Measurements from ENCODE around the gene MAP3K10. TPM values are rescaled to one million over a fixed set of nuclear protein-coding genes. Genes with fewer than 3 reads are reported as not detected.
A peak's percentile ranks its signal among the peaks of the same experiment; 100 is the strongest.
"Not testable (repeated sequence)": the region's sequence is repeated elsewhere in the genome, so short reads cannot be mapped to it uniquely, and the experiment has no call there.

The MAP3K10 gene
- total RNA-seq, 3 donors from 2014 or later, result 15.8 to 18.8 (median 16.4) TPM

GRCh38 chr19:40217027-40217810, 26.0 kb downstream of the MAP3K10 start:
- DNase-seq (no peak), ATAC-seq (no peak)
- H3K4me3 Mint-ChIP-seq, result no peak overlapping the region
- peaks cover 43% of the 10 kb centered on the region for H3K27me3 Mint-ChIP-seq (ENCODE audit: low read depth)
- H3K9me3 Mint-ChIP-seq, result peaks cover 4% of the 10 kb centered on the region
- H3K4me1 Mint-ChIP-seq (ENCODE audit: low read depth), result peaks cover 11% of the 10 kb centered on the region
- H3K36me3 Mint-ChIP-seq (ENCODE audit: insufficient read depth), result no peaks in the 10 kb centered on the region

GRCh38 chr19:40217934-40218890, 27.0 kb downstream of the MAP3K10 start, which contains the start of gene TTC9B:
TTC9B (minus strand) TSS chr19:40218384; CDS start chr19:40218381, 3 bp downstream.
- DNase-seq, result no peak
- H3K36me3 Mint-ChIP-seq (ENCODE audit: insufficient read depth), result no peaks in the 10 kb centered on the region
- ATAC-seq, result peak; percentile 60 to 61
- peaks cover 43% of the 10 kb centered on the region for H3K27me3 Mint-ChIP-seq (ENCODE audit: low read depth)
- no peak within 1 kb of the TSS for H3K4me3 Mint-ChIP-seq
- peaks cover 11% of the 10 kb centered on the region for H3K4me1 Mint-ChIP-seq (ENCODE audit: low read depth)
- H3K9me3 Mint-ChIP-seq, result peaks cover 4% of the 10 kb centered on the region

DNA sequence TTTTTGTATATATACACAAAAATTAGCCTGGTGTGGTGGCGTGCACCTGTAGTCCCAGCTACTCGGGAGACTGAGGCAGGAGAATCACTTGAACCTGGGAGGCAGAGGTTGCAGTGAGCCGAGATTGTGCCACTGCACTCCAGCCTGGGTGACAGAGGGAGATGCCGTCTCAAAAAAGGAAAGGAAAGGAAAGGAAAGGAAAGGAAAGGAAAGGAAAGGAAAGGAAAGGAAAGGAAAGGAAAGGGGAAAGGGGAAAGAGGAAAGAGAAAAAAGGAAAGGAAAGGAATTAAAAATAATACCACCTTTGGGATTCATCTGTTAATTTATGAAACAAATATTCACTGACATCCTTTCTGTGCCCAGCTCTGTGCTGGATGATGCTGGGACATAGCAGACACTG, 27.8 kb downstream of the MAP3K10 start:
- H3K36me3 Mint-ChIP-seq (ENCODE audit: insufficient read depth); H3K4me3 Mint-ChIP-seq; DNase-seq; ATAC-seq; H3K9me3 Mint-ChIP-seq: not testable (repeated sequence)
- H3K27me3 Mint-ChIP-seq (ENCODE audit: low read depth), result peaks cover 45% of the 10 kb centered on the region
- peaks cover 12% of the 10 kb centered on the region for H3K4me1 Mint-ChIP-seq (ENCODE audit: low read depth)

DNA sequence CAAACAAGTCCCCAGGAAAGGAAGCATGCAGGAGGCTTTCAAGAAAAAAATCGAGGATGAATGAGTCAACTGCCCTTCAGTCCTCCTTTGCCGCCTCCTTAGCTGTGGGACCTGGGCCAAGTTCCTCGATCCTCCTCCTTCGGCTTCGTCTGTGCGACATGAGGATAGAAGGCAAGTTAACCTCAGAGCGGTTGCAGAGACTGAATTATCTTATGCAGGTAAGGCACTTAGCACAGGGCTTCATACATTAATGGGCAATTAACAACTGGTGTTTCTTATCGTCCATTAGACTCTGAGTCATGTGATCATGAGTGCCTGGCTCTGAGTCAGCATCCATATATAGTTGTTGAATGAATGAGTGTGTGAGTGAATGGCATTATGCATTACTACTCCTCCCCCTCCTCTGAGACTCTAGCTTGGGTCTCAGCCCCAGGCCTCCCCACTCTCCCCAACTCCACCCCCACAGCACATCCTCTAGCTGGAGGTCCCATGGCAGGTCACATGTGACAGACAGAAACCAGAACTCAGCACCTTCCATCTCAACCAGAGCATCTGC, 28.6 kb downstream of the MAP3K10 start:
- H3K36me3 Mint-ChIP-seq (ENCODE audit: insufficient read depth), result no peaks in the 10 kb centered on the region
- peaks cover 53% of the 10 kb centered on the region for H3K27me3 Mint-ChIP-seq (ENCODE audit: low read depth)
- peaks cover 12% of the 10 kb centered on the region for H3K4me1 Mint-ChIP-seq (ENCODE audit: low read depth)
- H3K4me3 Mint-ChIP-seq, result no peak overlapping the region
- DNase-seq (no peak), ATAC-seq (peak; percentile 49 to 53)
- H3K9me3 Mint-ChIP-seq, result peaks cover 4% of the 10 kb centered on the region

DNA sequence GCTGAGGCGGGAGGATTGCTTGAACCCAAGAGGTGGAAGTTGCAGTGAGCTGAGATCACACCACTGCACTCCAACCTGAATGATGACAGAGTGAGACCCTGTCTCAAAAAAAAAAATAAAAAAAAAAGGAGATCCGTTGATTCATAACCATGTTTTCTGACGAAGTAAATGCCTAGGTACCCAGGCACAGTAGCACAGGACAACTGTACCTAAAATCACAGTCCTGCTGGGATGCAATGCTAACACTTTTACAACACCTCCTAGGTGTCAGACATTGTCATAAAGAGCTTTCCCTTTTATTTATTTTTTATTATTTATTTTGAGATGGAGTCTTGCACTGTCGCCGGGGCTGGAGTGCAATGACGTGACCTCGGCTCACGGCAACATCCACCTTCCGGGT, 29.4 kb downstream of the MAP3K10 start:
- peaks cover 62% of the 10 kb centered on the region for H3K27me3 Mint-ChIP-seq (ENCODE audit: low read depth)

GRCh38 chr19:40221858-40222619, 30.8 kb downstream of the MAP3K10 start:
- Mint-ChIP-seq H3K27me3 (ENCODE audit: low read depth) (peaks cover 59% of the 10 kb centered on the region), H3K9me3 (peaks cover 4% of the 10 kb centered on the region), H3K4me3 (peak overlapping the region; percentile 4), H3K36me3 (ENCODE audit: insufficient read depth) (no peaks in the 10 kb centered on the region), H3K4me1 (ENCODE audit: low read depth) (peaks cover 18% of the 10 kb centered on the region)
- peak; percentile 65 for DNase-seq
- ATAC-seq, result peak; percentile 77

More for the DNA sequence above, 29.4 kb downstream of the MAP3K10 start:
- no peaks in the 10 kb centered on the region for H3K36me3 Mint-ChIP-seq (ENCODE audit: insufficient read depth)
- H3K4me1 Mint-ChIP-seq (ENCODE audit: low read depth), result peaks cover 15% of the 10 kb centered on the region
- H3K9me3 Mint-ChIP-seq, result peaks cover 4% of the 10 kb centered on the region
- no peak for ATAC-seq
- DNase-seq, result no peak
- no peak overlapping the region for H3K4me3 Mint-ChIP-seq

DNA sequence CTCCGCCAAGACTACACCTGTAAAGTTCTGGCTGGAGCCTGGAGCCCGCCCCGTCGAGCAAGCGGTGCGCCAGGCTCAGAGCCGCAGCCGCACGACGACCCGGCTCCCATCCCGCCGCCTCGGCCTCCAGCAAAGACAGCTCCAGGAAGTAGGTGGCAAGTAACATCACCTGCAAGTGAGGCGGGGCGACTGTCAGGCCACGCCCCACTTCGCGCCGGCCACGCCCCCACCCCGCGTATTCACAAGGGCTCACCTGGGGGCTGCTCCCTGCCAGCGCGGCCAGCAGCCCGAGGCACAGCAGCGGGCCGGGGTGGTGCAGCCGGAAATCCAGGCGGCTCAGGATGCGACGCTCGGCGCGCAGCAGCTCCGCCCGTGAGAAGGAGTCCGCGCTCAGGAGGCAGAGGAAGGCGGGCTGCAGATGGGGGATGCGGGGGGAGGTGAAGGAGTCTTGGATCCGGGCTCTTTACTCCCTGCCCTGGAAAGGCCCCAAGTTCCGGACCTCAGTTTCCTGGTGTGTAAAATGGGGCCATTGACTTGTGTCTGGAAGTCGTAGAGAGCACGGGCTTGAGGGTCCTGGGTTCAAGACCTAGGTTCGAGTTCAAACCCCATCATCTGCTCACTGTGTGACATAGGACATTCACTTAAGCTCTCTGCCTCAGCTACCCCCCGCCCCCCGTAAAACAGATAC, 32.1 kb downstream of the MAP3K10 start:
- peaks cover 4% of the 10 kb centered on the region for H3K9me3 Mint-ChIP-seq
- H3K4me1 Mint-ChIP-seq (ENCODE audit: low read depth), result peaks cover 21% of the 10 kb centered on the region
- H3K36me3 Mint-ChIP-seq (ENCODE audit: insufficient read depth), result no peaks in the 10 kb centered on the region
- peaks cover 52% of the 10 kb centered on the region for H3K27me3 Mint-ChIP-seq (ENCODE audit: low read depth)
- peak; percentile 23 for DNase-seq
- H3K4me3 Mint-ChIP-seq, result no peak overlapping the region
- ATAC-seq, result no peak

GRCh38 chr19:40224342-40225150, 33.3 kb downstream of the MAP3K10 start:
- H3K27me3 Mint-ChIP-seq (ENCODE audit: low read depth), result peaks cover 40% of the 10 kb centered on the region
- DNase-seq (no peak), ATAC-seq (no peak)
- peaks cover 29% of the 10 kb centered on the region for H3K4me1 Mint-ChIP-seq (ENCODE audit: low read depth)
- H3K36me3 Mint-ChIP-seq (ENCODE audit: insufficient read depth), result no peaks in the 10 kb centered on the region
- H3K4me3 Mint-ChIP-seq, result no peak overlapping the region
- peaks cover 4% of the 10 kb centered on the region for H3K9me3 Mint-ChIP-seq

- Mint-ChIP-seq H3K4me1 (ENCODE audit: low read depth) (peaks cover 33% of the 10 kb centered on the region), H3K27me3 (ENCODE audit: low read depth) (peaks cover 32% of the 10 kb centered on the region), H3K36me3 (ENCODE audit: insufficient read depth) (no peaks in the 10 kb centered on the region), H3K4me3 (peak overlapping the region; percentile 31), H3K9me3 (peaks cover 4% of the 10 kb centered on the region)
- DNase-seq (no peak), ATAC-seq (no peak)
These were observed 34.4 kb downstream of the MAP3K10 start for GRCh38 chr19:40225440-40226305.

GRCh38 chr19:40228346-40228745, 37.1 kb downstream of the MAP3K10 start:
- no peaks in the 10 kb centered on the region for H3K9me3 Mint-ChIP-seq
- no peaks in the 10 kb centered on the region for H3K36me3 Mint-ChIP-seq (ENCODE audit: insufficient read depth)
- DNase-seq (no peak), ATAC-seq (no peak)
- peaks cover 28% of the 10 kb centered on the region for H3K27me3 Mint-ChIP-seq (ENCODE audit: low read depth)
- H3K4me1 Mint-ChIP-seq (ENCODE audit: low read depth), result peaks cover 30% of the 10 kb centered on the region
- no peak overlapping the region for H3K4me3 Mint-ChIP-seq

DNA sequence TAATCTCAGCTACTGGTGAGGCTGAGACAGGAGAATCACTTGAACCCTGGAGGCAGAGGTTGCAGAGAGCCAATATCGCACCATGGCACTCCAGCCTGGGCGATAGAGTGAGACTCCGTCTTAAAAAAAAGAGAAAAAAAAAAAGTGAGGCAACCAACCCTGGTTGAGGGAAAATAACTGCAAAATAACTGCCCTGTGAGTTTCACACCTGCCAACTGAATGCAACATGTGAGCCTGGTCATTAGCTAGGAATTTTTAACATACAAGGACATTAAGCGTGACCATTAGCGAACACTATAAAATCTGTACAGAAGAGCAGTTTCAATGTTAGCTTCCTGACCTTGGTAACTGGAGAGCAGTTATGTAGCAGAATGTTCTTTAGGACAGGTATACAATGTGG, 37.6 kb downstream of the MAP3K10 start:
- peaks cover 28% of the 10 kb centered on the region for H3K4me1 Mint-ChIP-seq (ENCODE audit: low read depth)
- no peaks in the 10 kb centered on the region for H3K36me3 Mint-ChIP-seq (ENCODE audit: insufficient read depth)
- H3K4me3 Mint-ChIP-seq, result no peak overlapping the region
- ATAC-seq (no peak), DNase-seq (no peak)
- H3K9me3 Mint-ChIP-seq, result no peaks in the 10 kb centered on the region
- H3K27me3 Mint-ChIP-seq (ENCODE audit: low read depth), result peaks cover 28% of the 10 kb centered on the region

DNA sequence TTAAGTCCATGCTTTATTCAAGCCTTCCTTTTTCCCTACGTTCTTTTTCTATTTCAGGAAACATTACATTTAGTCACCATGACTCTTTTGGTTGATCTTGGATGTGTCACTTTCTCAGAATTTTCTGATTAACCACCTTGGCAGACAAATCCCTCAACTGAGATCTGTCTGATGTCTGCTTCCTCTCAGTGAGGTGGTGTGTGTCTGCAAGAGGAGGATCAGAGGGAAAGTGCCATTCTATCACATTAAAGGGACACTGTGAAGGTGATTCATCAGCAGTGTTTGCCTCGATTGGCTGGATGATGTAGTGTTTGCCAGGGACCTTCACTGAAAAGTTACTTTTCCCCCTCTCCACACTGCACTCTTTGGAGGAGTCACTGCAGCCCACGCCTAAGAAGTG, 38.3 kb downstream of the MAP3K10 start:
- Mint-ChIP-seq H3K27me3 (ENCODE audit: low read depth) (peaks cover 22% of the 10 kb centered on the region), H3K4me1 (ENCODE audit: low read depth) (peaks cover 28% of the 10 kb centered on the region), H3K4me3 (no peak overlapping the region), H3K9me3 (no peaks in the 10 kb centered on the region), H3K36me3 (ENCODE audit: insufficient read depth) (no peaks in the 10 kb centered on the region)
- DNase-seq (no peak), ATAC-seq (peak; percentile 93 to 94)

Data from activated T-cell treated with anti-CD3 and anti-CD28 coated beads, Interleukin-2, amount 50 U/mL, for 4 hours (primary cell).